B cell (primary cell): ENCODE data around the gene NUP155. TPM values are rescaled to one million over a fixed set of nuclear protein-coding genes. Genes with fewer than 3 reads are reported as not detected.
A peak's percentile ranks its signal among the peaks of the same experiment; 100 is the strongest.

ENCODE experiments used
- ATAC-seq: fragments of 200-7000 bp; cut with Tn5 transposase; one replicate; pipeline ENCODE4 v1.10.0; 2021; ENCODE audit warnings: low read depth, mild to moderate bottlenecking, moderate number of reproducible peaks, moderate library complexity
- CTCF ChIA-PET: fragments of 350-600 bp; sonication (Branson Sonifier 250); formaldehyde crosslinking; loops from one replicate; lab custom pipeline; 2021; ENCODE audit warnings: antibody characterized with exemption, inconsistent platforms; lab: Charles Lee
- POLR2A ChIA-PET: fragments of 350-600 bp; sonication (Branson Sonifier 250); formaldehyde crosslinking; loops from one replicate; lab custom pipeline; 2021; ENCODE audit warnings: antibody characterized with exemption; lab: Charles Lee
- DNase-seq: peaks from one replicate; pipeline ENCODE4 v3.0.0; 2013
- H2AFZ ChIP-seq: 2 replicates; pipeline ENCODE4 v1.6.1; 2012; ENCODE audit warnings: mild to moderate bottlenecking, low read depth, low read length; ENCODE audit not compliant: insufficient read depth, poor library complexity, severe bottlenecking
- H3K27ac ChIP-seq, 2 donors: 1 replicate in 1 of 2; 2 replicates in 1 of 2; pipeline ENCODE4 v1.5.1; 2012 to 2013; ENCODE audit warnings: low read length in 2 of 2, mild to moderate bottlenecking in 2 of 2, moderate library complexity in 1 of 2
- H3K27me3 ChIP-seq, 4 experiments: fragments of 200-600 bp in 1 of 4; sonication (generic) in 1 of 4; replicated peaks in 1 of 4; 1 replicate in 2 of 4; 2 replicates in 2 of 4; pipeline versions ENCODE4 v1.6.1 to v1.7.0; 2013 to 2016; ENCODE audit warnings: low read length in 3 of 4, mild to moderate bottlenecking in 2 of 4, mixed read lengths in 1 of 4, moderate library complexity in 1 of 4; ENCODE audit not compliant: insufficient read depth in 4 of 4, control insufficient read depth in 3 of 4; ENCODE audit errors: control extremely low read depth in 1 of 4
- H3K36me3 ChIP-seq, 2 experiments: replicated peaks in 1 of 2; 1 replicate in 1 of 2; 2 replicates in 1 of 2; pipeline versions ENCODE4 v1.6.1 to v1.7.1; 2013; ENCODE audit warnings: low read length in 1 of 2; ENCODE audit not compliant: insufficient read depth in 2 of 2, control insufficient read depth in 1 of 2; ENCODE audit errors: control extremely low read depth in 1 of 2, extremely low read depth in 1 of 2
- H3K4me1 ChIP-seq, 2 donors: fragments of 200-600 bp in 1 of 2; sonication (generic) in 1 of 2; 1 replicate in 1 of 2; 2 replicates in 1 of 2; pipeline versions ENCODE4 v1.5.1 to v1.6.1; 2013 to 2017; ENCODE audit warnings: low read length in 2 of 2; ENCODE audit not compliant: control insufficient read depth in 2 of 2, insufficient read depth in 2 of 2
- H3K4me2 ChIP-seq: replicated peaks from 2 replicates; pipeline ENCODE3; 2012; ENCODE audit warnings: mild to moderate bottlenecking, low read depth, low read length; ENCODE audit not compliant: poor library complexity, severe bottlenecking
- H3K4me3 ChIP-seq, 5 experiments: fragments of 200-600 bp in 1 of 5; sonication (generic) in 1 of 5; 1 replicate in 3 of 5; 2 replicates in 2 of 5; pipeline versions ENCODE4 v1.5.1 to v1.7.0; 2011 to 2016; ENCODE audit warnings: low read length in 4 of 5, mild to moderate bottlenecking in 4 of 5, low read depth in 2 of 5, control low read depth in 1 of 5, moderate library complexity in 1 of 5; ENCODE audit not compliant: insufficient read depth in 1 of 5; ENCODE audit errors: control extremely low read depth in 1 of 5, extremely low read depth in 1 of 5
- H3K79me2 ChIP-seq: fragments of 200-600 bp; sonication (generic); one replicate; pipeline ENCODE4 v1.6.0; 2016; ENCODE audit warnings: low read length; ENCODE audit not compliant: control insufficient read depth, insufficient read depth
- H3K9ac ChIP-seq: fragments of 200-600 bp; sonication (generic); 2 replicates; pipeline ENCODE4 v1.6.1; 2017; ENCODE audit warnings: mild to moderate bottlenecking, low read length, moderate library complexity
- H3K9me3 ChIP-seq, 3 donors: one replicate each; pipeline versions ENCODE4 v1.6.1 to v1.7.1; 2013; ENCODE audit warnings: low read length in 2 of 3; ENCODE audit not compliant: control insufficient read depth in 2 of 3, insufficient read depth in 1 of 3; ENCODE audit errors: control extremely low read depth in 1 of 3
- H4K20me1 ChIP-seq: 2 replicates; pipeline ENCODE4 v1.6.0; 2012; ENCODE audit warnings: mild to moderate bottlenecking, low read length; ENCODE audit not compliant: insufficient read depth, control insufficient read depth, poor library complexity, severe bottlenecking
- H3K27ac Mint-ChIP-seq: one replicate; pipeline ENCODE4 v1.8.0; 2021; ENCODE audit warnings: mixed read lengths
- H3K27me3 Mint-ChIP-seq: one replicate; pipeline ENCODE4 v1.8.0; 2021; ENCODE audit warnings: mixed read lengths
- H3K4me1 Mint-ChIP-seq: one replicate; pipeline ENCODE4 v1.8.0; 2021; ENCODE audit warnings: mixed read lengths
- H3K4me3 Mint-ChIP-seq: one replicate; pipeline ENCODE4 v1.8.0; 2021; ENCODE audit warnings: mixed read lengths
- H3K9me3 Mint-ChIP-seq: one replicate; pipeline ENCODE4 v1.8.0; 2022; ENCODE audit warnings: mixed read lengths; ENCODE audit not compliant: insufficient read depth
- CTCF ChIP-seq: fragments of 200-600 bp; IDR thresholded peaks from one replicate; pipeline ENCODE4 v1.8.0; 2022; ENCODE audit warnings: antibody characterized with exemption, mild to moderate bottlenecking
- EZH2 ChIP-seq: IDR thresholded peaks from 2 replicates; pipeline ENCODE4 v1.6.1; 2012; ENCODE audit warnings: borderline replicate concordance, low read depth, mild to moderate bottlenecking, moderate library complexity, low read length; ENCODE audit not compliant: insufficient read depth, poor library complexity, severe bottlenecking
- WGBS: methylation state at CpG from one replicate; pipeline ENCODE4 v1.1.5; 2013; ENCODE audit warnings: missing lambda C conversion rate; ENCODE audit not compliant: insufficient coverage; 5-methylcytosine and 5-hydroxymethylcytosine counted together
- intact Hi-C: fragments of 100-400 bp; cut with micrococcal nuclease; formaldehyde crosslinking; loops from one replicate; pipeline ENCODE4 v1.10.0; 2022
- polyA minus RNA-seq: library from RNA; depleted of rRNA, polyadenylated mRNA; stranded (reverse); fragments of >200 nt; gene quantifications from 2 replicates; pipeline ENCODE4 v1.2.3, GENCODE V29; 2012
- polyA plus RNA-seq: library from polyadenylated mRNA; depleted of rRNA; stranded (reverse); fragments of >200 nt; gene quantifications from 2 replicates; pipeline ENCODE4 v1.2.3, GENCODE V29; 2012
- total RNA-seq, 2 donors: library from RNA; stranded (reverse); fragments of 120-200 nt in 1 of 2; gene quantifications; 1 replicate in 1 of 2; 2 replicates in 1 of 2; pipeline versions ENCODE4 v1.2.3 to v1.2.4, GENCODE V29; 2013 to 2022

NUP155 gene
- total RNA-seq (33.8 and 34.1 TPM in 2 replicates), polyA plus RNA-seq (6.0 and 8.3 TPM in 2 replicates), polyA minus RNA-seq (21.7 and 25.6 TPM in 2 replicates)
- 26.5 TPM for total RNA-seq (2013)

DNA sequence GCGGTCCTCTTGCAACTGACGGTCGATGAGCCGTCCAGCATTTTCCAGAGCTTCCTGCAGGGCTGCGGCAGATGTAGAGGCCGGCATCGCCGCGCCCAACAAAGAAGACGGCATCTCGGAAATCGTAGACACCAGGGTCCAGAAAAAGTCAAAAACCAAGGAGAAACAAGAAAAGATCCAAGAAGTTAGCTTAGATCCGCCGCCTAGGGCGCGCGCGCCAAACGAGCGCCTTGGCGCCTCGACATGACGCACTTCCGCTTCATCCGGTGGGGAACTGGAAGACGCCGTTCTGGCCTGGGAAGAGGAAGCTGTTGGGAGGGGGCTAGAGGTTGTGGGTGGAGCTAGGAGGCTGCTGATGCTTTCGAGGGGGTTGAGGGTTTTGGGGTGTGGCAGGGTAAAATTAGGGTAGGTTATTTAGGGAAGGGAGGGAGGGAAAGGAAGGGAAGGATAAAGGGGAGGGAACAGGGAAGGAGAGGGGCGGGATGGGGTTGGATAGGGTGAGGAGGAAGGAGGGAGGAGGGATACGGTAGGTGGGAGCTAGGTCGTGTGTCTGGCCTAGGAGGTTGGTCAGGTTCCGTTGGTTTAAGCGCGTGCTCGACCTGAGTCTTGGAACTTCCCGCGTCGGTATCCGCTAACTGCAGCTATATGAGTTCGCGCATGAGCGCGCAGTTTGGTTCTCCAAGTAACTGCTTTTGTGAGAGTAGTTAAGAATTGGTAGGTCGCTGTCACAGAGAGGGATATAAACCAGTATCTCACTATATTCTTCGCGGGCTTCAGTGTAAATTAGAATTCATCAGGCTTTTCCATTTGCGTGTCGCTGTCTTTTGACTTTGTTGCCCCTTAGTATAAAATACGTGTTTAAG, at the start of gene NUP155:
NUP155 (minus strand) TSS at position 243 of the 863 bp plus-strand sequence; CDS start at position 114, 129 bp downstream.
- Histone ChIP-seq H3K4me3 (peak within 1 kb of the TSS; percentile 71 to 95 (median 94)), H3K4me1 (peaks cover 24% of the 10 kb centered on the region in 2 donors), H3K4me2 (peak within 1 kb of the TSS; percentile 85), H3K79me2 (peaks cover 46% of the 10 kb centered on the region), H2AFZ (peak within 1 kb of the TSS; percentile 90), H3K27me3 (no peaks in the 10 kb centered on the region), H4K20me1 (peaks cover 10% of the 10 kb centered on the region), H3K36me3 (no peaks in the 10 kb centered on the region), H3K9ac (peak within 1 kb of the TSS; percentile 80), H3K9me3 (no peaks in the 10 kb centered on the region), H3K27ac (peak within 1 kb of the TSS; percentile 83 to 92)
- ChIA-PET CTCF (interaction anchor here (0.5 to 2.6 kb wide), 5 partner anchors 8 to 1129 kb away, joined by 3 to 35 read pairs (median 3); partner anchors contain the start of genes NADK2 and WDR70), POLR2A (interaction anchor here (0.6 to 1.5 kb wide), 5 partner anchors 8 to 494 kb away, joined by 3 to 12 read pairs (median 6); partner anchors contain the start of gene WDR70)
- WGBS, result under 1% methylated on average over 39 of the region's 49 CpGs
- peak within 1 kb of the TSS; percentile 96 for H3K4me3 Mint-ChIP-seq
- no peaks in the 10 kb centered on the region for H3K9me3 Mint-ChIP-seq
- intact Hi-C loops, result loop anchor here (1.0 to 10.0 kb wide), 4 partner anchors 8 to 1704 kb away; partner anchors contain the start of genes NIPBL, RICTOR and WDR70
- DNase-seq (peak; percentile 93), ATAC-seq (peak; percentile 94)
- TF ChIP-seq EZH2, result no peak
- no peak for TF ChIP-seq CTCF
- H3K27ac Mint-ChIP-seq, result peak within 1 kb of the TSS; percentile 94
- peaks cover 30% of the 10 kb centered on the region for H3K4me1 Mint-ChIP-seq
- H3K27me3 Mint-ChIP-seq, result no peaks in the 10 kb centered on the region
